Right lobe of liver (tissue), 4 donors: Measurements from ENCODE around the gene ZC3HAV1.

ENCODE experiments used
- POLR2A ChIP-seq: fragments of 450-650 bp; IDR thresholded peaks from one replicate; pipeline ENCODE4 v1.6.1; 2017; ENCODE audit warnings: antibody characterized with exemption, mild to moderate bottlenecking
- TF ChIP-seq, protein P1 (sequence below), 4 donors: fragments of 200-600 bp in 3 of 4; fragments of 450-650 bp in 1 of 4; IDR thresholded peaks; one replicate each; pipeline versions ENCODE4 v1.5.1 to v1.8.0; 2016 to 2022; ENCODE audit warnings: antibody characterized with exemption in 4 of 4, mild to moderate bottlenecking in 2 of 4
- donor health status: DM: no; HTN: no; CAD: no.
- donor health status: DM: no; HTN: no; CAD: no.
- donor health status: DM: no; HTN: yes; CAD: no.

DNA sequence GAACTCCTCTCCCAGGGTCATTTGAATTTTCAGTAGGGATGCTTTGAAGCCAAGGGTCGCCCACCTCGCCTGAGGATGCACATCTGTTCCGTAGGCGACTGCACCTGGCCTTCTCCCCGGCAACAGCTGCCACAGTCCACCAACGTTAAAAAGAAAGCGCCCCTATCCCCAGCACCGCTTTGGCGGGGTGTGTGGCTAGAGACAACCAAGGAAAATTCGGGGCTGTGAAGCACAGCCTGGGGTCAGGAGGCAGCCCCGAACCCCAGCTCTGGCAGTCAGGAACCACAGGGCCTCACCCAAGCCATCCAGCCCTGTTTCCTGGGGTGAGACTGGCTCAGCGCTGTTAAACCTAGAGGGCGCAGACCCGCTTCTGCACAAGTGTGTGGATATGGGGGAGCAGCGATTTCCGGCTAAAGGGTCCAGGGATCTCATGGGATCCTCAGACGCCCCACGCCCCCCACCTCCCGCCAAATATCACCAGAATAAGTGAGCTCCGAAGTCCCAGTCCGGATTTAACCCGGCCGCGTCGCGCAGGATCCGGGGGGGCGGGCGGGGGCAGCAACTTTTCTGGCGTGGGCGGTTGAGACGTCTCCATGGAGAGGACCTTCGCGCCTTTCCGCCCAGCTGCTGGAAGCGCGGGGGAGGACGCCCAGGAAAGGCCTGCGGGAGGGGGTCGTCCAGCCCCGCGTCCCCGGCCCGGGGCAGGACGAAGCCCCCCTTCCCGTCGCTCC lies 74.5 kb downstream of the ZC3HAV1 start:
- TF ChIP-seq, protein P1, sequence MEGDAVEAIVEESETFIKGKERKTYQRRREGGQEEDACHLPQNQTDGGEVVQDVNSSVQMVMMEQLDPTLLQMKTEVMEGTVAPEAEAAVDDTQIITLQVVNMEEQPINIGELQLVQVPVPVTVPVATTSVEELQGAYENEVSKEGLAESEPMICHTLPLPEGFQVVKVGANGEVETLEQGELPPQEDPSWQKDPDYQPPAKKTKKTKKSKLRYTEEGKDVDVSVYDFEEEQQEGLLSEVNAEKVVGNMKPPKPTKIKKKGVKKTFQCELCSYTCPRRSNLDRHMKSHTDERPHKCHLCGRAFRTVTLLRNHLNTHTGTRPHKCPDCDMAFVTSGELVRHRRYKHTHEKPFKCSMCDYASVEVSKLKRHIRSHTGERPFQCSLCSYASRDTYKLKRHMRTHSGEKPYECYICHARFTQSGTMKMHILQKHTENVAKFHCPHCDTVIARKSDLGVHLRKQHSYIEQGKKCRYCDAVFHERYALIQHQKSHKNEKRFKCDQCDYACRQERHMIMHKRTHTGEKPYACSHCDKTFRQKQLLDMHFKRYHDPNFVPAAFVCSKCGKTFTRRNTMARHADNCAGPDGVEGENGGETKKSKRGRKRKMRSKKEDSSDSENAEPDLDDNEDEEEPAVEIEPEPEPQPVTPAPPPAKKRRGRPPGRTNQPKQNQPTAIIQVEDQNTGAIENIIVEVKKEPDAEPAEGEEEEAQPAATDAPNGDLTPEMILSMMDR (IDR thresholded peaks at IDR 0.05), result no peak
- no peak for TF ChIP-seq POLR2A
